Activated naive CD4-positive, alpha-beta T cell treated with anti-CD3 and anti-CD28 coated beads, Interleukin-2, amount 50 U/mL, for 72 hours (primary cell): Measurements from ENCODE around the gene TGM5. TPM values are rescaled to one million over a fixed set of nuclear protein-coding genes. Genes with fewer than 3 reads are reported as not detected.
"Not testable (repeated sequence)": the region's sequence is repeated elsewhere in the genome, so short reads cannot be mapped to it uniquely, and the experiment has no call there.

Experiments used
- ATAC-seq, 2 donors: fragments of 150-1000 bp; cut with Tn5 transposase; 2 replicates each; pipeline ENCODE4 v1.10.0; 2021; ENCODE audit warnings: mild to moderate bottlenecking in 2 of 2, moderate library complexity in 2 of 2
- DNase-seq, 2 donors: peaks; one replicate each; pipeline ENCODE4 v3.0.0; 2021 to 2022; ENCODE audit warnings: low spot score in 2 of 2
- H3K27ac Mint-ChIP-seq, 2 donors: one replicate each; pipeline ENCODE4 v1.8.0; 2022; ENCODE audit warnings: mild to moderate bottlenecking in 2 of 2, mixed read lengths in 2 of 2
- H3K36me3 Mint-ChIP-seq, 2 donors: one replicate each; pipeline ENCODE4 v1.8.0; 2022; ENCODE audit warnings: mixed read lengths in 2 of 2
- H3K9me3 Mint-ChIP-seq, 2 donors: one replicate each; pipeline ENCODE4 v1.8.0; 2022; ENCODE audit warnings: mixed read lengths in 2 of 2
- total RNA-seq, 2 donors: library from RNA; stranded (reverse); gene quantifications; one replicate each; pipeline ENCODE4 v1.2.3, GENCODE V29; 2022

TGM5 gene
- total RNA-seq, 2 donors from 2014 or later, result 0.45 TPM; not detected in 1

- ATAC-seq (no peak), DNase-seq (no peak)
- Mint-ChIP-seq H3K27ac (no peak overlapping the region), H3K9me3 (no peaks in the 10 kb centered on the region), H3K36me3 (no peaks in the 10 kb centered on the region)
These were observed 12.8 kb upstream of the TGM5 start for GRCh38 chr15:43279496-43279895.

GRCh38 chr15:43278869-43279268 is 12.1 kb upstream of the TGM5 start:
- DNase-seq (no peak), ATAC-seq (no peak)
- H3K27ac Mint-ChIP-seq, result no peak overlapping the region
- no peaks in the 10 kb centered on the region for H3K9me3 Mint-ChIP-seq
- H3K36me3 Mint-ChIP-seq, result no peaks in the 10 kb centered on the region

- Mint-ChIP-seq H3K36me3 (no peaks in the 10 kb centered on the region), H3K27ac (no peak overlapping the region), H3K9me3 (no peaks in the 10 kb centered on the region)
- ATAC-seq (no peak), DNase-seq (no peak)
These were observed 11.2 kb upstream of the TGM5 start for GRCh38 chr15:43277901-43278300.

GRCh38 chr15:43277231-43277823 is 10.6 kb upstream of the TGM5 start:
- H3K9me3 Mint-ChIP-seq, result peaks cover 0 to under 1% of the 10 kb centered on the region in 2 donors
- peak in 1 of 2 donors; percentile 18 for ATAC-seq
- no peak overlapping the region for H3K27ac Mint-ChIP-seq
- no peaks in the 10 kb centered on the region for H3K36me3 Mint-ChIP-seq
- DNase-seq, result no peak

- Mint-ChIP-seq H3K9me3 (peaks cover 0 to 4% of the 10 kb centered on the region in 2 donors), H3K27ac (no peak overlapping the region), H3K36me3 (no peaks in the 10 kb centered on the region)
- DNase-seq (no peak), ATAC-seq (no peak)
These were observed 10.0 kb upstream of the TGM5 start for GRCh38 chr15:43276563-43277200.

- H3K36me3 Mint-ChIP-seq, result no peaks in the 10 kb centered on the region
- H3K27ac Mint-ChIP-seq, result no peak overlapping the region
- ATAC-seq (no peak), DNase-seq (no peak)
- peaks cover 0 to 4% of the 10 kb centered on the region in 2 donors for H3K9me3 Mint-ChIP-seq
These were observed 9.2 kb upstream of the TGM5 start for GRCh38 chr15:43275740-43276562.

- Mint-ChIP-seq H3K9me3 (peaks cover 0 to 4% of the 10 kb centered on the region in 2 donors), H3K27ac (no peak overlapping the region), H3K36me3 (no peaks in the 10 kb centered on the region)
- DNase-seq, result no peak
- ATAC-seq, result no peak
These were observed 7.4 kb upstream of the TGM5 start for GRCh38 chr15:43274136-43274535.

- ATAC-seq (no peak), DNase-seq (no peak)
- peaks cover 0 to 4% of the 10 kb centered on the region in 2 donors for H3K9me3 Mint-ChIP-seq
- H3K36me3 Mint-ChIP-seq, result no peaks in the 10 kb centered on the region
- no peak overlapping the region for H3K27ac Mint-ChIP-seq
These were observed 6.5 kb upstream of the TGM5 start for GRCh38 chr15:43273243-43273642.

GRCh38 chr15:43271908-43272307 is 5.2 kb upstream of the TGM5 start:
- H3K36me3 Mint-ChIP-seq, ATAC-seq, H3K9me3 Mint-ChIP-seq, DNase-seq, H3K27ac Mint-ChIP-seq: not testable (repeated sequence)

- DNase-seq (no peak), ATAC-seq (no peak)
- Mint-ChIP-seq H3K9me3 (peaks cover 0 to 4% of the 10 kb centered on the region in 2 donors), H3K36me3 (no peaks in the 10 kb centered on the region), H3K27ac (no peak overlapping the region)
These were observed 4.1 kb upstream of the TGM5 start for GRCh38 chr15:43270676-43271306.

GRCh38 chr15:43270113-43270665 is 3.5 kb upstream of the TGM5 start:
- Mint-ChIP-seq H3K27ac (no peak overlapping the region), H3K36me3 (no peaks in the 10 kb centered on the region), H3K9me3 (peaks cover 0 to 4% of the 10 kb centered on the region in 2 donors)
- no peak for DNase-seq
- no peak for ATAC-seq

GRCh38 chr15:43268111-43269105 is 1.7 kb upstream of the TGM5 start:
- H3K36me3 Mint-ChIP-seq, result no peaks in the 10 kb centered on the region
- peak in 1 of 2 donors; percentile 27 for DNase-seq
- peak overlapping the region in 1 of 2 donors; percentile 10 for H3K27ac Mint-ChIP-seq
- peaks cover 0 to 4% of the 10 kb centered on the region in 2 donors for H3K9me3 Mint-ChIP-seq
- peak; percentile 44 to 60 for ATAC-seq

- no peak overlapping the region for H3K27ac Mint-ChIP-seq
These were observed 711 bp upstream of the TGM5 start for GRCh38 chr15:43267439-43267838.

GRCh38 chr15:43266386-43266785 is 342 bp downstream of the TGM5 start:
- H3K9me3 Mint-ChIP-seq, result no peaks in the 10 kb centered on the region
- no peak overlapping the region for H3K27ac Mint-ChIP-seq
- no peak for DNase-seq
- no peak for ATAC-seq
- no peaks in the 10 kb centered on the region for H3K36me3 Mint-ChIP-seq

More at GRCh38 chr15:43267439-43267838, 711 bp upstream of the TGM5 start:
- Mint-ChIP-seq H3K9me3 (peaks cover 0 to 4% of the 10 kb centered on the region in 2 donors), H3K36me3 (no peaks in the 10 kb centered on the region)
- DNase-seq (no peak), ATAC-seq (no peak)

- ATAC-seq (no peak), DNase-seq (no peak)
- no peak overlapping the region for H3K27ac Mint-ChIP-seq
- H3K36me3 Mint-ChIP-seq, result no peaks in the 10 kb centered on the region
- no peaks in the 10 kb centered on the region for H3K9me3 Mint-ChIP-seq
These were observed 6.6 kb downstream of the TGM5 start for GRCh38 chr15:43260011-43260615.
